GM21529 (cell line): Measurements from ENCODE around the gene ASCC3.

Experiments
- ATAC-seq: cut with Tn5 transposase; IDR thresholded peaks from one replicate; pipeline ENCODE4 v1.9.1; 2021; ENCODE audit not compliant: unreplicated experiment

ASCC3 gene

DNA sequence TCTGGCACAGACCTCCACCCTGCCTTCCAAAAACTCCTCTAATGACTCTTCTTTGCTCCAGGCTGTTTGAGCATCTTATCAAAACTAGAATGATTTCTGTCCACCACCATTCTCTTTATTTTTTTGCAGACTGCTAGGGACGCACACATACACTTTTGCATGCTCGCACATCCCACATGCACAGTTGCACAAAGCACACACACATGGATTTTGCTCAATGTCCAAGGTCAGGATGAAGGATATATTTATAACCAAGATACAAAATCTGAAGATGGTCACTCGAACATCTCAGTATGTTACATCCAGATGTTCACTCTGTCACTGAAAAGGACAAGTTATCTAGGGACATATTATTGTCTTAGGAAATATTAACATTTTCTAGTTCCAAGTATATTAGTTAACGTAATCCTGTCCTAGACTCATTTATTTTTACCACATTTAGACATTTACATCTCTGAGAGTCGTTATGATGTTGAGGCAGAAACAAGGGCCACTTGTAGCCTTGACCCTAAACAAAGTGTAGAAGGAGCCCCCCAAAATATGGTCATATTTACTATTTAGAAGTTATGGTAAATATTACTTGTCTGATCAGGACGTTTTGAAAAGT is 413.0 kb downstream of the ASCC3 start:
- ATAC-seq, result no peak

DNA sequence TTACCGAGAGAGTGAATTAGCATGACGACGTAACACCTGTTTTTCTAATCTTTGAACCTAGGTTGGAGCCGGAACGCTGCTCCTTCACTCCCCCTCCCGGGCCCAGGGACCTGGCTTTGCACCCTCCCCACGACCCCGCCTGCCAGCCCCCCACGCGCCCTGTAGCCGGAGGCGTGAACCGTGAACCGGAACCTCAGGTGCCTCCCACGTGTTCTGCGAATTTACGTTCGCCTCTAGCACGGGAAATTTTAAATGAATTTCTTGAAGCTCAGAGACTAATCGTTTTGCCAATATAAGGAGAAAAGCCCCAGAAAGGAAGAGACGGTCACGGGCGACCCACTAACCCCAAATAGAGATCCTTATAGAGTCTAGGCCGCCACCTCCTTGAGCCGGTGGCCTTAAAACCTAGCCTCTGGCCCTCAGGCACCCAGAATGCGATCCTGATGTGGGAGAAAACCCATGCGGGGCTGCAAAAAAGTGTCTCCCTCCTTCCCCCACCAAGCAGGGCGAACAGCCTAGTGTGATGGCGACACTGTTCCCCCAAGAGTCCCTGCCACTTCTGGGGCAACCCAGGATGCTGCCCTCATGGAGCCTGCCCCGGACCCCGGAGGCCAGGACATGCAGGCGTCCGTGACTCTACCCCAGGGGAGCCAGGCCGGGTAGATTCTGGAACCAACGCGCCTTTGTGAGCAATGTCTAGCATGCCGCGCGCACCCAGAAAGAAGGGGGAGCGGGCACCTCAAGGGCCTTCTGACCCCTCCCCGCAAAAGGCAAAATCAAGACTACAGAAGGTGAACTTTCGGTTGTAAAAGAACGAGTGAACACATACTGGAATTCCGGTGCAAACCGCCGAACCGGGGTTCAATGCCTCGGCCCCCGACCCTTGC is 413.8 kb downstream of the ASCC3 start:
- ATAC-seq, result no peak

DNA sequence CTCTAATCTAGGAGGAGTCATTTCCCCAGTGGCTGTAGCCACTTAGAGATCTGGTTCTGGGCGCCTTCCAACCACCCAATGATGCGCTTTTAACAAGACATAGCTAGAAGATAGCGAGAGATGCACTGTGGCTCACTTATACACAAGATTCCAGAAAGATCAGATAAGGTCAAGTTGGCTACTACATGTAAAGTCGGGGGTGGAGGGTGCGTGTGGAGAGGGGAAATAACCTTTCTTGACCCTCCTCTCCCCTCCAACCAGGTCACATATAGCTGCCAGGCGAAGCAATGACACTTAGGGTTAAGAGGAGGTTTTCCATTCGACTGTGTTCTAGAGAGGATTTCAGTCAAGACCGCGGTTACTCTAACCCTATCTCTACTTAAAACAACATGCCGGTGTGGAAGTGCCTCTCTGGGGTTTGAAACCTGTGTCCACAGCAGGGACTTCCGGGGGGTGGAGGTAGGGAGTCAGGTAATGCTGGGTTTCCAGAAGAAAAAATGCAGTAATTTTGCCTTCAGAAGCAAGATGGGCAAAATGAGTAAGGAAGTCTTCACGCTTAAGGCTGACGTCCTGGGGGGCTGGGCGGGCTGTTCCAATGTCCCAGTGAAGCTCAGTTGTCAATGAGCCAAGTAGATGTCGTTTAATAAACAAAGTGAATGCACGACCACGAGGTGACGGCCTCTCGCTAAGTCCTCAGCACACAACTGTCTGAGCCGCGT is 414.6 kb downstream of the ASCC3 start:
- no peak for ATAC-seq

DNA sequence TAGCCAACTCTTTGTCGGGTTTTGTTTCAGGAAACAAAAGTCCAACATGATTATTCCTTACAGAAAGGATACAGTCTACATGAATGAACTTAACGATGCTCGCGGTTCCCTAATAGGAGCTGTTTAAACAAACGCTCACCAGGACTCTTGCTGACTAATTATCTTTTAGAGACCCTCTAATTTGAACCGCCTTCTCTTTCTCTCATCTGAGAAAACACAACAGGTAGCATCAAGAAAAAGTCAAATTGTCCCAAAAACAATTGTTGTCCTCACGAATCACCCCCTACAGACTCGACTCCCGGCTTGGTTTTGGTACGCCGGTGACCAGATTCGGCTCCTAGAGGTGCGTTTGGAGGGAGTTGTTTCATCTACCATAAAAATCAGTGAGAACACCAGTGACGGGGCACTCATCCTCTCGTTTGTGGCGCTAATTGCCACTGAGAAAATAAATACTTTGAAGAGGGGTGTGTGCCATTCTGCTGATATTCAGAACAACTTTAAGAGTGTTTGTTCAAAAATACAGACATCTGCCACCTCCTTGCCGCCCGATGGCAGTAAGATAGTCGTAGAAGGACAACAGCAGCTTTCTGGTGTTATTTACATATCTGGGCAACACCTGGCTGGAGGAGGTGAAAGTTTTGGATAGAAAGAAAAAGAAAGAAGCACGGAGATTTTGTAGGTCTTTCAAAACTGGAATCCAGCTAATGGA is 415.3 kb downstream of the ASCC3 start:
- no peak for ATAC-seq

DNA sequence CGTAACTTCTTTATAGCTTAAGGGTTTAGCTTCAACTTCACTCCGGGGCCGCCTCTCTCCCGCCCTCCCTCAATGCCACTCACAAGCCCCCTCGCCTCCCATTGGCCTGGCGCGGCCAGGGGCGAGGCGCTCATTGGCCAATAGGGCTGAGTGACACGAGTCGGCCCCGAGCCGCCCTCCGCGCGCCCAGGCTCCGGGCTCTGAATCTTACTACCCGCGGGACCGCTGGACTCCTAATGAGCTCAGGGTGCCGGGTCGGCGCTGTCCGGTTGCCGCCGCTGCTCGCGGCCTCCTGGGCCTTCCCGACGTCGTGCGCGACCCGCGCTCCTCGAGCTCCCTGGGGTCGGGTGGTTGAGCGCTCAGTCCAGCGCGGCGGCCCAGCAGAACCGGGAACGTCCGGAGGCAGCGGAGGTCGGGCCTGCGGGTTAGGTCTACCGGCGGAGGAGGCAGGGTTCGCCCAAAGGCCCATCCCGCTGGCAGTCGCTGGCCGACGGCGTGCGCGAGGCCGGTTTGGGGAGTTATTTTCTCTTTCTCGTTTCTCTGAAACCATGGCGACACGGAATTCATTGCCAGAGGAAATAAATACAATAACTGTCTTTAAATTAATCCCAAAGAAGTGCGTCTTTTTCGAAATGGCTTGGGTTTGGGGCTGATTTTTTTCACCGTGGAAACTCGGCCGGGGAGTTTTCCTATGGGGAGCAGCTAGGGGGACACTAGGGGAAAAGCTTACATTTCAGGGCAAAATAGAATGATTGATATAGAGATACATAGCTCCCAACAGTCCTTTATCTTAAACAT is 416.0 kb downstream of the ASCC3 start, which contains the start of gene SIM1:
Gene SIM1, minus strand, starts transcription at position 19 of the 798 bp plus-strand sequence. CDS start 1,453 bp downstream, outside the sequence.
- peak; percentile 70 for ATAC-seq

DNA sequence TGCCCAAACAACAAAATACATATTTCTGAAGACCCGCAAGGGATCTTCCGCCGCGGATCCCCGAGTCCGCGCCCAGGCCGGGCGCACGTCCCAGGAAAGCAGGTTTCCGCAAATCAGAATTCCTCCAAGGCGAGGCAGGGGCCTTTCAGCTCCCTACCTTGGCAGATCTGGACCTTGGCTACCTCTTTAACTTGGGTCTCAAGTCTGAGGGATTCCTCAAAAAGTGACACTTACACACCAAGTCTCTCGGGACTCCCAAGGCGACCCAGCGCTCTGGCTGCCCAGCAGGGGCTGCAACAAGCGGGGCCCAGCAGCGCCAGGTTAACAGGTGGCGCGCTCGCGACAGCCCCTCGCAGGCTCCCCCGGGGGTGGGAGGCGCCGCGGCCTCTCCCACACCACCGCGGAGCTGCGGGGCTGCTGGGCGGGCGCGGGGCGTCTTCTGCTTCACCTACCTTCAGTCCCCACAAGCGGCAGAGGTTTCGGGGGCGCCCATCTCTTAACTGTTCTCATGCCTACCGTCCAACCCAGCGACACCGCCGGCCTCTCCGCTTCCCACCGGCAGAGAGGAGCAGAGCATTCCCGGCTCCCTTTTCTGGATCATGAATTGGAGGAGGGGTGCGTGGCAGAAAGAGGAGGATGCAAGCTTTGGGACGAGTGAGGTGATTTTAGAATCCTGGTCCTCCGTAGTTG is 416.8 kb downstream of the ASCC3 start:
- ATAC-seq, result no peak

DNA sequence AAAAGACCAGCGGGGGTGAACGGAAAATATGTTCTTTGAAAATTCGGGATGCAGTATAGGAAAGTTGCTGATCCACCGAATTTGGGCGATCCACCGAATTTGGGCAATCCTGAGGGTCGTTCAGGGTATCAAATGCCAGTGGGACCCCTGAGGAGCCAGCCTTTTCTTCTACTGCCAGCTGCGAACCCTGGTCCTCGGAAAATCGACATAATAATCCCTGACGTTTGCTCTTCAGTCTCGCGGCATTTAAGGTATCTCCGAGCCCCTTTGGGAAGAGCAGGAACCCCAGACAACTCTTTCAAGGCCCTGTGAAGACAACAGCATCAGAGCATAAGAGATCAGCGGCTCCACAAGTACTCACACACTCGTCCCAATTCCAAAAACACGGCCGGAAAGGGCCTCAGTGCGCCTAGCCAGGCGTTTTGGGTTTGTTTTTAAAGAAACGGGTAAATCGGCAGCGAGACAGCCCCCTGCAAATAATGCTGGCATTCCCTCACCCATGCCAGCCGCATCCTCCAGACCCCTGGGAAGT is 417.4 kb downstream of the ASCC3 start:
- no peak for ATAC-seq

DNA sequence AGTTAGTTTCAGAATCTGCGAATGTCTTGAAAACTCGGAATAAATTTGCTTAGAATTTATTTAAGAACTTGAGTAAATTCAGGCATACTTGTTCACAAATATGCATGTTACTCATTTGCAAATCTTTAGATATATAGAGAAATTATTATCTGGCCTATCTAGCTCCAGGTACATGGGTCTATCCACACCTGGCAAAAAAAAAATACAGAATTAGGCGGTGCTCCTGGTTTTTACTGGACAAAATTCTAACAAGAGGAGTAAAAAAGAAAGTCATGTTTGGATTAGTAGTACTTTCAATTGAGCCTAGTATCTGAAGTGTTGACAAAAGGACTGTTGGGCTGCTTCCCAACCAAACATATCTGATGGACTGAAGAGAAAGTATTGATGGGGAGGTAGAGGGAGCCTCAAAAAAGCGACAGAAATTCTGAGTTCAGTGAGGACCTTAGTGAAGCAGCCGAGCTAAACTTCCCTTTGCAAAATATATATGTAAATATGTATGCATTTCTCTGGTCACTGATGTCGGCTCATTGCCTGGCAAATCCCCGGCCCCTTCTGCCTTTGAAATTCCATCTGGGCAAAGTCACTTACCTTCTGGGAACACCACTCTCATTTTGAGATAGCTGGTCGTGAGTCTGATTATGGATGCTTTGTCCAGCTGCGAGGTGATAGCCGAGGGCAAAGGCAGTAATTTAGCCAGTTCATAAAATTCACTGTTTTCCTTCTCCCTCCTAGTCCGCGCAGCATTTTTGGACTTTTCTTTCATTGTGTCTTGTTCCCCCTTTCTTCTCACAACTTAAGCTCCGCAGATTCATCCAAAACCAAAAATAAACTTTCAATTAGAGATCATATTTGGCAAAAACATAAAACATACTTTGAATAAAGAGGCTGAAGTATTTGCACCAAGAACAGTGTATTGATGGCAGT is 418.2 kb downstream of the ASCC3 start:
- ATAC-seq, result no peak

DNA sequence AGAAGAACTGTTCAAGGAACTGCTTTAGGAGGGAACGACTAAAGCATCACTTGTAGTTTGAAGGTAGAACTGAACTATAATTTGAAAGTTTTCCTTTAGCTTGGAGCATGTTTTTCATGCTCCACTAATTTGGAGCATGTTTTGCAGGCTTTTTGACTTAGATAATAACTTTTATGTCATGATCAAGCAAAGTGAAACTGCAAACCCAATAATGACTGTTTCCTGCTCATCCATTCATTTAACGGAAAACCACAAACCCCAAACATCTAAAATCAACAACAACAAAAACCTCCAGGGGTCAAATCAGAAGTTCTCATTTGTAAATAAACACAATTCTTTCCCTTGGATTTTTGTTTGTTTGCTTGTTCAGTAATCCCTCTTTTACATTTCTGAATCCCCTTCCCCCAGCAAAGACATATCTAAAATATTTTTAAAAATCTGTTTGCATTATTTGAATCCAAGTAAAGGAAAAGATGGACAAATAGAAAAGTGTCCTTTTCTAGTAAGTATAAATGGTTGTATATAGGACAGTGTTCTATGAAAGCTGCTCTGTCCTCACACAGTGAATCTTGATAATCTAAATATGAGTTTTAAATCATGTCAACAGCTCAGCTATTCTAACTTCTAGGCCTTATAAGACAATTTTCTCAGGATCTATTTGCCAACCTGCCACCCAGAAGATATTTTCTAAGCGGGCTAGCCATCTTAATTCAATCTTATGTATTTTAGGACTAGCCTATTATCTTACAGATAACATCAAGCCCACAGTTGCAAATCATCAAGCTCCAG is 419.0 kb downstream of the ASCC3 start:
- no peak for ATAC-seq

DNA sequence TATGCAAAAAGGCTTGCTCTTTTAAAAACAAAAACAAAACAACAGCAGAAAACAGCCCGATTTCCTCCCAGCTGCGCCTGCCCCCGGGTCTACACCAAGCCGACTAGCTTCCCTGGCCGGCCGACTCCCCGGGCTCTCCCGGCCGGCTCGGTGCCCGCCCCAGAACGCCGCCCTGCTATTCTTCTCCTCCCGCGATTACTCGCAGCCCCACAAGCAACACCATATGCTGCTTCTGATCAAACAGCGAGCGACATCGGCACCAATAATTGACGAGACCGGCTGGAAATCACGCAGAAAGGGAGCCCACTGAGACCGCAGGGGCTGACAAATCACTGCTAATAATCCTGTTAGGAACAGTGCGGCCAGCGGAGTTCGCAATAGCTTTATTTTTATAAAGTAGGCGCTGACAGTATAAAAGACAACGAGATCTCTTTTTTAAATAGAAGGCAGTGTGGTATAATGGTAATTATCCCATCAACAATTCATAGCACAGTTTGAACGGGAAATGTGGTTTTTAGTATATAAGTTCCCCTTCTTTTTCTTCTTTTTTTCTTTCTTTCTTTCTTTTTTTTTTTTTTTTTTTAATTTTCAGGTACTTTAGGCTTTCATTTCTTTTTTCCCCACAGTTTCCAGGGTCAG is 419.7 kb downstream of the ASCC3 start:
- no peak for ATAC-seq

DNA sequence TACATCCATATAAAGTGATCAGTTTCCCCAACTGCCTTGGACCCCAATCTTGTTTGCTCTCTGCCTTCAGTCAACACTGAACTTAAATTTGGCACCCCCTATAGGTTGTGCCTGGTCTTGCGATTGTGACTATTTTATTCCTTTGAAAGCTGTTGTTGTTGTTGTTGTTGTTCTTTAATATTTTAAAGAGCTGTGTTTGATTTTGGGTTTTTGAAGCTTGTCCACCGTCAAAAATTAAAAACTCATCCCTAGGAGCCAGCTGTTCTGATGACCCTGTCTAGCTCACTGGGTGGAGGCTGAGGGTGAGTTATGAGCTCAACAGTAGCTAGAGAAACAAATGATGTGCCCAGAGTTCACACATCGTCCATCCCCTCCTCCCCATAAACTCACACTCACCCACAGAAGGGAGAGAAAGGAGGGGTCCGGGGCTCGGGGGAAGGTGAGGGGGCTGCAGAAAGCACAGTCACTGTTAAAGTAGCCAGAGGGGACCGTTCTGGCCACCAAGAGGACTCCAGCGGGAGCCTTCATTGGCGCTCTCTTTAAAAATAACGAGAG is 420.4 kb downstream of the ASCC3 start:
- ATAC-seq, result no peak

DNA sequence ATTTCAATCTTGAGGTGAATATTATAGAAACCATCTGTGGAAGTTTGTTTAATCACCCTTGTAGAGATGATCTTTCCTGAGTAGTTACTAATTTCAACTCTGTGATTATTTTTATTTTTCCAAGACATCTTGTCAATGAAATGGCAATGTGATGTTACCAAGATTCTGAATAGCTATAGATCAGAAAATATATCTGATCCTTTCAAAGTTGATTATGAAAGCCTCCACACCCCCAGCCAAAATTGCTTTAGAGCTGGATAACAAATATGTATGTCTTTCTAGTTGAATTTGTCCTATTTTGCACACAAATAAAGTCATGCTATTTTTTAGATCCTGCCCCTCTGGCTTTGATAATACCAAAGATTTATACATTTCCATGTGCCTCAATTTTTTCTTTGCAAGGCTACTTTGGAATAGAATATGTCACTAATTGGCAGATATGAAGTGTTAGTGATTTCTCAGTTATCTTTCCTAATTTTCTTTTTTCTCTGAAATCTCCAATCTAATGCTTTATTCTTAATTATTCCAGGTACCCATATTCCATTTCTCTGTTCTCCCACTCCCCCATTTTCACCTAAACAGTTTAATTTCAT is 421.4 kb downstream of the ASCC3 start:
- ATAC-seq, result no peak

DNA sequence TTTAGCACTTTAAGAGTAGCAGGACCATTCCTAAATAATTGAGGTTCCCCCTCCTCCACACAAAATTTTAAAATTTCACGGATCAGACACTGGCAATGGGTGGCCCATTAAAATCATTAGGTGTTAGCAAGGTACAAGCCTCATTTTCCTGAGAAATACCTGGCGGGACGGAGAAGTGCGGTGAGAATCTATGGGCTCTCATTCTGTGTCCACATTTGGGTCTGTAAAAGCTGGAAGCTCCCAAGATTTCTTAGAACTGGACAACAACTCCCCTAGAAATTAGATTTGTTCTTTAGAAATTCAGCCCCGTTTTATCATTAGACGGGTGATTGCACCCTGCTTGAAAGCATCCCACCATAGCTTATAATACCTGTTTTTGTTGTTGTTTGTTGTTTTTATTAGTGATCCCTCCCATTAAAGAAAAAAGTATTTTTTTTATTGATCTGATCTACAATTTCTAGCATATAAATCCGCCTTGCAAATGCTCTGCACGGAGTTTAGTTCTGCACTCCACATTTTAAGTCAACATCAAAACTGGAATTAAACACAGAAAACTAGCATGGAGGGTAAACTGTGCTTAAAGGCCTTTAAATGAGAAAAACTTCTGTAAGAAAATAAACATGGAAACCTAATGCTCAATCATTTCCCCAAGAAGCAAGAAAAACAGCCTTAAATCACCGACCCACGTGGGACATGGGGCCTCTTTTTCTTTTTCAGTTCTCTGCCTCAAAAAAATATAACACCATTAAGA is 422.1 kb downstream of the ASCC3 start:
- no peak for ATAC-seq
